ENCODE results near the gene CACNA2D3.

DNA sequence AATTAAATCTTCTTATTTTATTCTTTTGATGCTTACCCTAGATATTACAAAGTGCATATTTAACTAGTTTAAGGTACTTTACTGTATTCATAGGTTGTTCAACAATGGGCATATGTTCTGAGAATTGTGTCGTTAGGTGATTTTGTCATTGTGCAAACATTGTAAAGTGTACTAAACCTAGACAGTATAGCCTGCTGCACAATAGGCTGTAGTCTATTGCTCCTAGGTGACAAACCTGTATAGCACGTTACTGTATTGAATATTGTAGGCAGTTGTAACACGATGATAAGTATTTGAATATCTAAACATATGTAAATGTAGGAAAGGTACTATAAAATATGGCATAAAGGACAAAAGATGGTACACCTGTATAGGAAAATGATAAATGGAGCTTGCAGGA, 100.7 kb downstream of the CACNA2D3 start:
- TF ChIP-seq, protein P1, sequence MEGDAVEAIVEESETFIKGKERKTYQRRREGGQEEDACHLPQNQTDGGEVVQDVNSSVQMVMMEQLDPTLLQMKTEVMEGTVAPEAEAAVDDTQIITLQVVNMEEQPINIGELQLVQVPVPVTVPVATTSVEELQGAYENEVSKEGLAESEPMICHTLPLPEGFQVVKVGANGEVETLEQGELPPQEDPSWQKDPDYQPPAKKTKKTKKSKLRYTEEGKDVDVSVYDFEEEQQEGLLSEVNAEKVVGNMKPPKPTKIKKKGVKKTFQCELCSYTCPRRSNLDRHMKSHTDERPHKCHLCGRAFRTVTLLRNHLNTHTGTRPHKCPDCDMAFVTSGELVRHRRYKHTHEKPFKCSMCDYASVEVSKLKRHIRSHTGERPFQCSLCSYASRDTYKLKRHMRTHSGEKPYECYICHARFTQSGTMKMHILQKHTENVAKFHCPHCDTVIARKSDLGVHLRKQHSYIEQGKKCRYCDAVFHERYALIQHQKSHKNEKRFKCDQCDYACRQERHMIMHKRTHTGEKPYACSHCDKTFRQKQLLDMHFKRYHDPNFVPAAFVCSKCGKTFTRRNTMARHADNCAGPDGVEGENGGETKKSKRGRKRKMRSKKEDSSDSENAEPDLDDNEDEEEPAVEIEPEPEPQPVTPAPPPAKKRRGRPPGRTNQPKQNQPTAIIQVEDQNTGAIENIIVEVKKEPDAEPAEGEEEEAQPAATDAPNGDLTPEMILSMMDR (IDR thresholded peaks at IDR 0.05), result no peak
- TF ChIP-seq POLR2A (IDR thresholded peaks at IDR 0.05), result no peak
- TF ChIP-seq POLR2AphosphoS5 (IDR thresholded peaks at IDR 0.05), result peak in 1 of 3 donors; percentile 39

Measured in transverse colon (tissue), 4 donors.